ENCODE measurements around the gene NCOA7.

DNA sequence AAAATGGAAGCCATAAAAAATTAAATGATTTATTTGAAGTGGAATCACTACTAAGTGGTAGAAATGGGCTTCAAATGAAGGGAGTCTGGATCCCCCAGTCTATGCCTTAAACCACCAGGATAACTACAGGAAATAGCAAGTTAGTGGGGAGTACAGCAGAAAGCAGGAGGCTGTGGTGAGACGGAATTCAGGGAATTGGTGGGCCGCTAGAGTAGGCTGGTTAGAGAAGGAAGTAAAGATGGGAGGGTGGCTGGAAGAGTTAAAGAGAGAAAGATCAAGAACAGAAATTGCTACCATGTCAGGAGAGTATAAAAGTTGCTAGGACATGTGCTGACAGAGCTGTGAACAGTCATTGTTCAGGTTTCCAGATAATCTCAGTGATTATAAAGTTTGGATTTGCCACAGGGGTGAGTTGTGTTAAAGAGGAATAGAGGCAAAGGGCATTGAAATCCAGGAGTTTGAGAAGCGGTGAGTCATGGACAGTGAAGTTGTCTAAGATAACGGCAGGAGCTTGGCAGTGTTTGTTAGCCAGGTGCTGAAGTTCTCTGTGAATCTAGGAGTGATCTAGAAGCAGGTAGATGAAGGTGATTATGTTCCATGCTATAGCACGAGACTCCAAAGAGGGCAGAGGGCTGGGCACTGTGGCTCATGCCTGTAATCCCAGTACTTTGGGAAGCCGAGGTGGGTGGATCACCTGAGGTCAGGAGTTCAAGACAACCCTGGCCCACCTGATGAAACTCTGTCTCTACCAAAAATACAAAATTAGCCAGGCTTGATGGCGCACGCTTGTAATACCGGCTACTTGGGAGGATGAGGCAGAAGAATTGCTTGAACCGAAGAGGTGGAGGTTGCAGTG, 152.1 kb downstream of the NCOA7 start:
- TF ChIP-seq CEBPB (IDR thresholded peaks at IDR 0.05; ENCODE audit: borderline replicate concordance in 1 of 2, low read depth in 2 of 2, low read length in 2 of 2) = no peak
- TF ChIP-seq, protein P1, sequence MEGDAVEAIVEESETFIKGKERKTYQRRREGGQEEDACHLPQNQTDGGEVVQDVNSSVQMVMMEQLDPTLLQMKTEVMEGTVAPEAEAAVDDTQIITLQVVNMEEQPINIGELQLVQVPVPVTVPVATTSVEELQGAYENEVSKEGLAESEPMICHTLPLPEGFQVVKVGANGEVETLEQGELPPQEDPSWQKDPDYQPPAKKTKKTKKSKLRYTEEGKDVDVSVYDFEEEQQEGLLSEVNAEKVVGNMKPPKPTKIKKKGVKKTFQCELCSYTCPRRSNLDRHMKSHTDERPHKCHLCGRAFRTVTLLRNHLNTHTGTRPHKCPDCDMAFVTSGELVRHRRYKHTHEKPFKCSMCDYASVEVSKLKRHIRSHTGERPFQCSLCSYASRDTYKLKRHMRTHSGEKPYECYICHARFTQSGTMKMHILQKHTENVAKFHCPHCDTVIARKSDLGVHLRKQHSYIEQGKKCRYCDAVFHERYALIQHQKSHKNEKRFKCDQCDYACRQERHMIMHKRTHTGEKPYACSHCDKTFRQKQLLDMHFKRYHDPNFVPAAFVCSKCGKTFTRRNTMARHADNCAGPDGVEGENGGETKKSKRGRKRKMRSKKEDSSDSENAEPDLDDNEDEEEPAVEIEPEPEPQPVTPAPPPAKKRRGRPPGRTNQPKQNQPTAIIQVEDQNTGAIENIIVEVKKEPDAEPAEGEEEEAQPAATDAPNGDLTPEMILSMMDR (IDR thresholded peaks at IDR 0.05 in 2 of 3, conservative IDR thresholded peaks at IDR 0.05 in 1 of 3; ENCODE audit: control insufficient read depth in 2 of 3, extremely low read depth in 1 of 3, insufficient read depth in 1 of 3, low read depth in 3 of 3, low read length in 3 of 3) = no peak
- TF ChIP-seq TCF3 (IDR thresholded peaks at IDR 0.05; ENCODE audit: borderline replicate concordance, insufficient read depth, low read depth, low read length) = no peak
- no peak for TF ChIP-seq CBX5 (IDR thresholded peaks at IDR 0.05; ENCODE audit: low read depth)
- no peak for TF ChIP-seq MLLT1 (IDR thresholded peaks at IDR 0.05)
- no peak for TF ChIP-seq HDAC2 (IDR thresholded peaks at IDR 0.05)
- no peak for TF ChIP-seq EP300 (IDR thresholded peaks at IDR 0.05; ENCODE audit: borderline replicate concordance in 1 of 2, control insufficient read depth in 1 of 2, low read depth in 2 of 2, low read length in 2 of 2)
- TF ChIP-seq BCL11A (IDR thresholded peaks at IDR 0.05; ENCODE audit: low read depth, low read length) = no peak
- TF ChIP-seq POLR2A (IDR thresholded peaks at IDR 0.05; ENCODE audit: low read depth, low read length) = no peak
- no peak for TF ChIP-seq CHD1 (IDR thresholded peaks at IDR 0.05; ENCODE audit: low read depth, low read length)
- TF ChIP-seq RCOR1 (conservative IDR thresholded peaks at IDR 0.05; ENCODE audit: low read depth, low read length) = no peak
- TF ChIP-seq CBFB (IDR thresholded peaks at IDR 0.05; ENCODE audit: low read depth) = no peak
- TF ChIP-seq, protein P2, sequence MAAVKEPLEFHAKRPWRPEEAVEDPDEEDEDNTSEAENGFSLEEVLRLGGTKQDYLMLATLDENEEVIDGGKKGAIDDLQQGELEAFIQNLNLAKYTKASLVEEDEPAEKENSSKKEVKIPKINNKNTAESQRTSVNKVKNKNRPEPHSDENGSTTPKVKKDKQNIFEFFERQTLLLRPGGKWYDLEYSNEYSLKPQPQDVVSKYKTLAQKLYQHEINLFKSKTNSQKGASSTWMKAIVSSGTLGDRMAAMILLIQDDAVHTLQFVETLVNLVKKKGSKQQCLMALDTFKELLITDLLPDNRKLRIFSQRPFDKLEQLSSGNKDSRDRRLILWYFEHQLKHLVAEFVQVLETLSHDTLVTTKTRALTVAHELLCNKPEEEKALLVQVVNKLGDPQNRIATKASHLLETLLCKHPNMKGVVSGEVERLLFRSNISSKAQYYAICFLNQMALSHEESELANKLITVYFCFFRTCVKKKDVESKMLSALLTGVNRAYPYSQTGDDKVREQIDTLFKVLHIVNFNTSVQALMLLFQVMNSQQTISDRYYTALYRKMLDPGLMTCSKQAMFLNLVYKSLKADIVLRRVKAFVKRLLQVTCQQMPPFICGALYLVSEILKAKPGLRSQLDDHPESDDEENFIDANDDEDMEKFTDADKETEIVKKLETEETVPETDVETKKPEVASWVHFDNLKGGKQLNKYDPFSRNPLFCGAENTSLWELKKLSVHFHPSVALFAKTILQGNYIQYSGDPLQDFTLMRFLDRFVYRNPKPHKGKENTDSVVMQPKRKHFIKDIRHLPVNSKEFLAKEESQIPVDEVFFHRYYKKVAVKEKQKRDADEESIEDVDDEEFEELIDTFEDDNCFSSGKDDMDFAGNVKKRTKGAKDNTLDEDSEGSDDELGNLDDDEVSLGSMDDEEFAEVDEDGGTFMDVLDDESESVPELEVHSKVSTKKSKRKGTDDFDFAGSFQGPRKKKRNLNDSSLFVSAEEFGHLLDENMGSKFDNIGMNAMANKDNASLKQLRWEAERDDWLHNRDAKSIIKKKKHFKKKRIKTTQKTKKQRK (IDR thresholded peaks at IDR 0.05; ENCODE audit: low read depth, low read length) = no peak

Measured in GM12878 (cell line).